GM23338 (cell line): Measurements from ENCODE around the gene KIAA0040. TPM values are rescaled to one million over a fixed set of nuclear protein-coding genes. Genes with fewer than 3 reads are reported as not detected.

Experiments
- ATAC-seq: fragments of 200-7000 bp; cut with Tn5 transposase; 3 replicates; pipeline ENCODE4 v1.9.1; 2020
- DNase-seq: peaks from one replicate; pipeline ENCODE4 v3.0.0-alpha.2; 2015; ENCODE audit warnings: low spot score
- H2AFZ ChIP-seq: fragments of 200-600 bp; sonication (generic); 2 replicates; pipeline ENCODE4 v1.8.0; 2016; ENCODE audit warnings: antibody characterized with exemption, mild to moderate bottlenecking, moderate library complexity
- H3F3A ChIP-seq: fragments of 200-600 bp; sonication (generic); replicated peaks from 2 replicates; pipeline ENCODE4 v1.8.0; 2017; ENCODE audit warnings: antibody characterized with exemption, mixed run types, low read depth
- H3K27ac ChIP-seq: fragments of 200-600 bp; sonication (generic); 2 replicates; pipeline ENCODE4 v1.6.1; 2016; ENCODE audit warnings: low read depth
- H3K27me3 ChIP-seq: fragments of 200-600 bp; sonication (generic); 2 replicates; pipeline ENCODE4 v1.8.0; 2016; ENCODE audit warnings: mild to moderate bottlenecking, mixed run types, moderate library complexity; ENCODE audit not compliant: insufficient read depth
- H3K36me3 ChIP-seq: fragments of 200-600 bp; sonication (generic); 2 replicates; pipeline ENCODE4 v1.8.0; 2016; ENCODE audit warnings: mild to moderate bottlenecking; ENCODE audit not compliant: insufficient read depth
- H3K4me1 ChIP-seq: fragments of 200-600 bp; sonication (generic); 2 replicates; pipeline ENCODE4 v1.8.0; 2016; ENCODE audit warnings: mild to moderate bottlenecking, moderate library complexity; ENCODE audit not compliant: insufficient read depth
- H3K4me2 ChIP-seq: fragments of 200-600 bp; sonication (generic); 2 replicates; pipeline ENCODE4 v1.7.1; 2017; ENCODE audit warnings: mixed run types
- H3K4me3 ChIP-seq: fragments of 200-600 bp; sonication (generic); 2 replicates; pipeline ENCODE4 v1.6.1; 2016; ENCODE audit warnings: mixed run types
- H3K79me2 ChIP-seq: fragments of 200-600 bp; sonication (generic); replicated peaks from 2 replicates; pipeline ENCODE4 v1.8.0; 2017; ENCODE audit warnings: mild to moderate bottlenecking; ENCODE audit not compliant: insufficient read depth
- H3K9me2 ChIP-seq: fragments of 200-600 bp; sonication (generic); 2 replicates; pipeline ENCODE4 v1.8.0; 2017; ENCODE audit not compliant: insufficient read depth
- H4K20me1 ChIP-seq: fragments of 200-600 bp; sonication (generic); replicated peaks from 2 replicates; pipeline ENCODE4 v1.8.0; 2017; ENCODE audit warnings: mild to moderate bottlenecking; ENCODE audit not compliant: insufficient read depth
- H3K27ac Mint-ChIP-seq: 2 replicates; pipeline ENCODE4 v1.8.0; 2020; ENCODE audit warnings: inconsistent platforms, mild to moderate bottlenecking, moderate library complexity, mixed read lengths
- H3K27me3 Mint-ChIP-seq: 3 replicates; pipeline ENCODE4 v1.8.0; 2022; ENCODE audit warnings: low read depth, mild to moderate bottlenecking, moderate library complexity, mixed read lengths, inconsistent platforms; ENCODE audit not compliant: insufficient read depth, poor library complexity
- H3K36me3 Mint-ChIP-seq: 3 replicates; pipeline ENCODE4 v1.8.0; 2021; ENCODE audit warnings: low read depth, mild to moderate bottlenecking, inconsistent platforms, moderate library complexity, mixed read lengths
- H3K4me1 Mint-ChIP-seq: 3 replicates; pipeline ENCODE4 v1.8.0; 2020; ENCODE audit warnings: mild to moderate bottlenecking, inconsistent platforms, mixed read lengths
- H3K4me3 Mint-ChIP-seq: 3 replicates; pipeline ENCODE4 v1.8.0; 2021; ENCODE audit warnings: moderate library complexity, mild to moderate bottlenecking, inconsistent platforms, mixed read lengths
- H3K9me3 Mint-ChIP-seq: 3 replicates; pipeline ENCODE4 v1.8.0; 2020; ENCODE audit warnings: moderate library complexity, mild to moderate bottlenecking, inconsistent platforms, mixed read lengths
- CREB1 ChIP-seq: fragments of 250-450 bp; sonication (Bioruptor Pico); IDR thresholded peaks from 2 replicates; pipeline ENCODE4 v1.5.0; 2020; ENCODE audit warnings: low read depth, mild to moderate bottlenecking, moderate library complexity
- ETS1 ChIP-seq: IDR thresholded peaks from 2 replicates; pipeline ENCODE4 v1.6.1; 2016; ENCODE audit warnings: antibody characterized with exemption
- EZH2 ChIP-seq: fragments of 200-600 bp; sonication (generic); IDR thresholded peaks from one replicate; pipeline ENCODE4 v1.8.0; 2017; ENCODE audit warnings: antibody characterized with exemption, mild to moderate bottlenecking, low read depth; ENCODE audit not compliant: unreplicated experiment
- EZH2phosphoT487 ChIP-seq: fragments of 200-600 bp; sonication (generic); IDR thresholded peaks from one replicate; pipeline ENCODE4 v1.8.1; 2018; ENCODE audit warnings: antibody characterized with exemption; ENCODE audit not compliant: unreplicated experiment
- NANOG ChIP-seq: IDR thresholded peaks from 2 replicates; pipeline ENCODE4 v1.6.1; 2016; ENCODE audit warnings: antibody characterized with exemption, borderline replicate concordance
- POLR2AphosphoS5 ChIP-seq: IDR thresholded peaks from 2 replicates; pipeline ENCODE4 v1.6.1; 2016; ENCODE audit warnings: antibody characterized with exemption, low read depth
- STAT1 ChIP-seq: IDR thresholded peaks from one replicate; pipeline ENCODE4 v1.6.1; 2016; ENCODE audit warnings: antibody characterized with exemption; ENCODE audit not compliant: unreplicated experiment
- ZNF114 ChIP-seq: fragments of 250-450 bp; sonication (Bioruptor Pico); IDR thresholded peaks from 2 replicates; pipeline ENCODE4 v1.5.0; 2020; ENCODE audit warnings: mild to moderate bottlenecking, moderate library complexity
- ZNF331 ChIP-seq: fragments of 250-450 bp; sonication (Bioruptor Pico); IDR thresholded peaks from 2 replicates; pipeline ENCODE4 v1.5.0; 2020; ENCODE audit warnings: low read depth, mild to moderate bottlenecking, moderate library complexity
- polyA plus RNA-seq: library from polyadenylated mRNA; unstranded; fragments of >200 nt; fragmentation: Nextera tagmentation; extraction: Ambion mirVana; gene quantifications from 2 replicates; pipeline ENCODE4 v1.2.1, GENCODE V29; 2016
- total RNA-seq: library from RNA; depleted of rRNA; stranded (reverse); fragments of >200 nt; shearing (Covaris generic); gene quantifications from 2 replicates; pipeline ENCODE4 v1.2.3, GENCODE V29; 2014
- TF ChIP-seq, protein P1 (sequence below): fragments of 250-450 bp; sonication (Bioruptor Pico); IDR thresholded peaks from 2 replicates; pipeline ENCODE4 v1.5.0; 2020; ENCODE audit warnings: mild to moderate bottlenecking, moderate library complexity
- TF ChIP-seq, protein P2 (sequence below), 2 experiments: fragments of 200-600 bp in 1 of 2; sonication (generic) in 1 of 2; conservative IDR thresholded peaks; 2 replicates each; pipeline versions ENCODE4 v1.5.1 to v1.6.1; 2016 to 2017; ENCODE audit warnings: antibody characterized with exemption in 2 of 2, low read depth in 2 of 2, mild to moderate bottlenecking in 2 of 2, moderate library complexity in 1 of 2
- TF ChIP-seq, protein P3 (sequence below): IDR thresholded peaks from one replicate; pipeline ENCODE4 v1.6.1; 2018; ENCODE audit warnings: antibody characterized with exemption; ENCODE audit not compliant: unreplicated experiment

KIAA0040 gene
- total and polyA plus RNA-seq, 2 experiments from 2014 or later: 7.0 to 11.9 TPM

DNA sequence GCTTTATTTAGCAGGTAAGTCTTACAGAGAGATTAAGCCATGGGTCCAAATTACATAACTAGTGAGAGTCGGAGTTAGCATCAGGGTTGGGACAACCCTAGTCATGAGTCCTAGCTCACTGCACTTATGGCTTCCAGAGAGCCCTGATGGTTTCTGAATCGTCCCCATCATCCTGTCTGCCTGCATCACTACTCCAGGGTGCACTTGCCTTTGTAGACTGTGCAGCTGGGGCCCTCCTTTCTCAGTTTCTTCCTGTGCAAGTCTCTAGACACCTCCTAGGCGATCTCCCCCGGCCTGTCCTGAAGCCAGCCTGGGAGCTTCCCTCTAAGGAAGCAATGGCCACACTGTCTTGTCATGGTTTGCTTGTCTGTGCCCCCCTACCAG is 37.1 kb downstream of the KIAA0040 start:
- no peaks in the 10 kb centered on the region for H4K20me1 ChIP-seq
- no peak for ATAC-seq
- Mint-ChIP-seq H3K27me3 (peaks cover 7% of the 10 kb centered on the region), H3K27ac (no peak overlapping the region), H3K4me3 (no peak overlapping the region), H3K4me1 (peaks cover 23% of the 10 kb centered on the region), H3K36me3 (no peaks in the 10 kb centered on the region), H3K9me3 (no peaks in the 10 kb centered on the region)
- H3K27me3 ChIP-seq: peaks cover 7% of the 10 kb centered on the region; the same call in 1 of the 2 replicates
- H3K4me2 ChIP-seq: no peak overlapping the region
- no peak overlapping the region for H3K4me3 ChIP-seq
- H3K9me2 ChIP-seq: 0 out of 2 replicates have a peak, but pooled peaks cover 3% of the 10 kb centered on the region
- H2AFZ ChIP-seq: no peak overlapping the region
- TF ChIP-seq EZH2 (no peak), ZNF114 (CRISPR knock-in tag) (no peak), STAT1 (no peak), NANOG (no peak), POLR2AphosphoS5 (no peak), EZH2phosphoT487 (no peak), CREB1 (CRISPR knock-in tag) (no peak), ETS1 (no peak), ZNF331 (CRISPR knock-in tag) (no peak)
- TF ChIP-seq, protein P1, sequence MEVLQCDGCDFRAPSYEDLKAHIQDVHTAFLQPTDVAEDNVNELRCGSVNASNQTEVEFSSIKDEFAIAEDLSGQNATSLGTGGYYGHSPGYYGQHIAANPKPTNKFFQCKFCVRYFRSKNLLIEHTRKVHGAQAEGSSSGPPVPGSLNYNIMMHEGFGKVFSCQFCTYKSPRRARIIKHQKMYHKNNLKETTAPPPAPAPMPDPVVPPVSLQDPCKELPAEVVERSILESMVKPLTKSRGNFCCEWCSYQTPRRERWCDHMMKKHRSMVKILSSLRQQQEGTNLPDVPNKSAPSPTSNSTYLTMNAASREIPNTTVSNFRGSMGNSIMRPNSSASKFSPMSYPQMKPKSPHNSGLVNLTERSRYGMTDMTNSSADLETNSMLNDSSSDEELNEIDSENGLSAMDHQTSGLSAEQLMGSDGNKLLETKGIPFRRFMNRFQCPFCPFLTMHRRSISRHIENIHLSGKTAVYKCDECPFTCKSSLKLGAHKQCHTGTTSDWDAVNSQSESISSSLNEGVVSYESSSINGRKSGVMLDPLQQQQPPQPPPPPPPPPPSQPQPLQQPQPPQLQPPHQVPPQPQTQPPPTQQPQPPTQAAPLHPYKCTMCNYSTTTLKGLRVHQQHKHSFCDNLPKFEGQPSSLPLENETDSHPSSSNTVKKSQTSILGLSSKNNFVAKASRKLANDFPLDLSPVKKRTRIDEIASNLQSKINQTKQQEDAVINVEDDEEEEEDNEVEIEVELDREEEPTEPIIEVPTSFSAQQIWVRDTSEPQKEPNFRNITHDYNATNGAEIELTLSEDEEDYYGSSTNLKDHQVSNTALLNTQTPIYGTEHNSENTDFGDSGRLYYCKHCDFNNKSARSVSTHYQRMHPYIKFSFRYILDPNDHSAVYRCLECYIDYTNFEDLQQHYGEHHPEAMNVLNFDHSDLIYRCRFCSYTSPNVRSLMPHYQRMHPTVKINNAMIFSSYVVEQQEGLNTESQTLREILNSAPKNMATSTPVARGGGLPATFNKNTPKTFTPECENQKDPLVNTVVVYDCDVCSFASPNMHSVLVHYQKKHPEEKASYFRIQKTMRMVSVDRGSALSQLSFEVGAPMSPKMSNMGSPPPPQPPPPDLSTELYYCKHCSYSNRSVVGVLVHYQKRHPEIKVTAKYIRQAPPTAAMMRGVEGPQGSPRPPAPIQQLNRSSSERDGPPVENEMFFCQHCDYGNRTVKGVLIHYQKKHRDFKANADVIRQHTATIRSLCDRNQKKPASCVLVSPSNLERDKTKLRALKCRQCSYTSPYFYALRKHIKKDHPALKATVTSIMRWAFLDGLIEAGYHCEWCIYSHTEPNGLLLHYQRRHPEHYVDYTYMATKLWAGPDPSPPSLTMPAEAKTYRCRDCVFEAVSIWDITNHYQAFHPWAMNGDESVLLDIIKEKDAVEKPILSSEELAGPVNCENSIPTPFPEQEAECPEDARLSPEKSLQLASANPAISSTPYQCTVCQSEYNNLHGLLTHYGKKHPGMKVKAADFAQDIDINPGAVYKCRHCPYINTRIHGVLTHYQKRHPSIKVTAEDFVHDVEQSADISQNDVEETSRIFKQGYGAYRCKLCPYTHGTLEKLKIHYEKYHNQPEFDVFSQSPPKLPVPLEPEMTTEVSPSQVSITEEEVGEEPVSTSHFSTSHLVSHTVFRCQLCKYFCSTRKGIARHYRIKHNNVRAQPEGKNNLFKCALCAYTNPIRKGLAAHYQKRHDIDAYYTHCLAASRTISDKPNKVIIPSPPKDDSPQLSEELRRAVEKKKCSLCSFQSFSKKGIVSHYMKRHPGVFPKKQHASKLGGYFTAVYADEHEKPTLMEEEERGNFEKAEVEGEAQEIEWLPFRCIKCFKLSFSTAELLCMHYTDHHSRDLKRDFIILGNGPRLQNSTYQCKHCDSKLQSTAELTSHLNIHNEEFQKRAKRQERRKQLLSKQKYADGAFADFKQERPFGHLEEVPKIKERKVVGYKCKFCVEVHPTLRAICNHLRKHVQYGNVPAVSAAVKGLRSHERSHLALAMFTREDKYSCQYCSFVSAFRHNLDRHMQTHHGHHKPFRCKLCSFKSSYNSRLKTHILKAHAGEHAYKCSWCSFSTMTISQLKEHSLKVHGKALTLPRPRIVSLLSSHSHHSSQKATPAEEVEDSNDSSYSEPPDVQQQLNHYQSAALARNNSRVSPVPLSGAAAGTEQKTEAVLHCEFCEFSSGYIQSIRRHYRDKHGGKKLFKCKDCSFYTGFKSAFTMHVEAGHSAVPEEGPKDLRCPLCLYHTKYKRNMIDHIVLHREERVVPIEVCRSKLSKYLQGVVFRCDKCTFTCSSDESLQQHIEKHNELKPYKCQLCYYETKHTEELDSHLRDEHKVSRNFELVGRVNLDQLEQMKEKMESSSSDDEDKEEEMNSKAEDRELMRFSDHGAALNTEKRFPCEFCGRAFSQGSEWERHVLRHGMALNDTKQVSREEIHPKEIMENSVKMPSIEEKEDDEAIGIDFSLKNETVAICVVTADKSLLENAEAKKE (CRISPR knock-in tag): no peak
- TF ChIP-seq, protein P2, sequence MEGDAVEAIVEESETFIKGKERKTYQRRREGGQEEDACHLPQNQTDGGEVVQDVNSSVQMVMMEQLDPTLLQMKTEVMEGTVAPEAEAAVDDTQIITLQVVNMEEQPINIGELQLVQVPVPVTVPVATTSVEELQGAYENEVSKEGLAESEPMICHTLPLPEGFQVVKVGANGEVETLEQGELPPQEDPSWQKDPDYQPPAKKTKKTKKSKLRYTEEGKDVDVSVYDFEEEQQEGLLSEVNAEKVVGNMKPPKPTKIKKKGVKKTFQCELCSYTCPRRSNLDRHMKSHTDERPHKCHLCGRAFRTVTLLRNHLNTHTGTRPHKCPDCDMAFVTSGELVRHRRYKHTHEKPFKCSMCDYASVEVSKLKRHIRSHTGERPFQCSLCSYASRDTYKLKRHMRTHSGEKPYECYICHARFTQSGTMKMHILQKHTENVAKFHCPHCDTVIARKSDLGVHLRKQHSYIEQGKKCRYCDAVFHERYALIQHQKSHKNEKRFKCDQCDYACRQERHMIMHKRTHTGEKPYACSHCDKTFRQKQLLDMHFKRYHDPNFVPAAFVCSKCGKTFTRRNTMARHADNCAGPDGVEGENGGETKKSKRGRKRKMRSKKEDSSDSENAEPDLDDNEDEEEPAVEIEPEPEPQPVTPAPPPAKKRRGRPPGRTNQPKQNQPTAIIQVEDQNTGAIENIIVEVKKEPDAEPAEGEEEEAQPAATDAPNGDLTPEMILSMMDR (conservative IDR thresholded peaks at IDR 0.05; ENCODE audit: low read depth in 2 of 2): no peak
- TF ChIP-seq, protein P3, sequence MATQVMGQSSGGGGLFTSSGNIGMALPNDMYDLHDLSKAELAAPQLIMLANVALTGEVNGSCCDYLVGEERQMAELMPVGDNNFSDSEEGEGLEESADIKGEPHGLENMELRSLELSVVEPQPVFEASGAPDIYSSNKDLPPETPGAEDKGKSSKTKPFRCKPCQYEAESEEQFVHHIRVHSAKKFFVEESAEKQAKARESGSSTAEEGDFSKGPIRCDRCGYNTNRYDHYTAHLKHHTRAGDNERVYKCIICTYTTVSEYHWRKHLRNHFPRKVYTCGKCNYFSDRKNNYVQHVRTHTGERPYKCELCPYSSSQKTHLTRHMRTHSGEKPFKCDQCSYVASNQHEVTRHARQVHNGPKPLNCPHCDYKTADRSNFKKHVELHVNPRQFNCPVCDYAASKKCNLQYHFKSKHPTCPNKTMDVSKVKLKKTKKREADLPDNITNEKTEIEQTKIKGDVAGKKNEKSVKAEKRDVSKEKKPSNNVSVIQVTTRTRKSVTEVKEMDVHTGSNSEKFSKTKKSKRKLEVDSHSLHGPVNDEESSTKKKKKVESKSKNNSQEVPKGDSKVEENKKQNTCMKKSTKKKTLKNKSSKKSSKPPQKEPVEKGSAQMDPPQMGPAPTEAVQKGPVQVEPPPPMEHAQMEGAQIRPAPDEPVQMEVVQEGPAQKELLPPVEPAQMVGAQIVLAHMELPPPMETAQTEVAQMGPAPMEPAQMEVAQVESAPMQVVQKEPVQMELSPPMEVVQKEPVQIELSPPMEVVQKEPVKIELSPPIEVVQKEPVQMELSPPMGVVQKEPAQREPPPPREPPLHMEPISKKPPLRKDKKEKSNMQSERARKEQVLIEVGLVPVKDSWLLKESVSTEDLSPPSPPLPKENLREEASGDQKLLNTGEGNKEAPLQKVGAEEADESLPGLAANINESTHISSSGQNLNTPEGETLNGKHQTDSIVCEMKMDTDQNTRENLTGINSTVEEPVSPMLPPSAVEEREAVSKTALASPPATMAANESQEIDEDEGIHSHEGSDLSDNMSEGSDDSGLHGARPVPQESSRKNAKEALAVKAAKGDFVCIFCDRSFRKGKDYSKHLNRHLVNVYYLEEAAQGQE: no peak
- no peak for DNase-seq
- H3K79me2 ChIP-seq: no peaks in the 10 kb centered on the region
- no peaks in the 10 kb centered on the region for H3F3A ChIP-seq
- no peak overlapping the region for H3K27ac ChIP-seq
- no peaks in the 10 kb centered on the region for H3K36me3 ChIP-seq
- H3K4me1 ChIP-seq: peaks cover 8% of the 10 kb centered on the region; the same call in 1 of the 2 replicates
